GM21515 (cell line): ENCODE results near the gene GLYATL1.
"Not testable (repeated sequence)": the region's sequence is repeated elsewhere in the genome, so short reads cannot be mapped to it uniquely, and the experiment has no call there.

Experiments used
- ATAC-seq: cut with Tn5 transposase; IDR thresholded peaks from one replicate; pipeline ENCODE4 v1.9.1; 2021; ENCODE audit not compliant: unreplicated experiment

GLYATL1 gene

DNA sequence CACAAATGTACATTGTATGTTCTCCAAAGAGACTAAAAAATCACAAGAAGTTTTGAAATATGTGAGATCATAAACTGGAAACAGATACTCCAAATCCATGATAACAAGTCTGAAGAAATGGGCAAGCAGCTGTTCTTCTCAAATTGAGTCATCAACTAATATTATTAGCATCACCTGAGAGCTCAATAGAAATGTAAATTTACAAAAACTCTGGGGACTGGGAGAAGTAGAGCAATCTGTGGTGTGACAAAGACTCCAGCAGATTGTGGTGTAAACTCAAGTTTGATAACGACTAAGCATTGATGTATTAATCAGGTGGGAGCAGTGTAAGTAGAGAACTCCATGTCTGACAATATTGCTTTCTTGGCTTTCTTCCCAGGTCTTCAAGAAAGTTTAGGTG is 53.2 kb downstream of the GLYATL1 start:
- ATAC-seq = no peak

GRCh38 chr11:58994171-58994570 is 54.9 kb downstream of the GLYATL1 start:
- ATAC-seq = no peak

DNA sequence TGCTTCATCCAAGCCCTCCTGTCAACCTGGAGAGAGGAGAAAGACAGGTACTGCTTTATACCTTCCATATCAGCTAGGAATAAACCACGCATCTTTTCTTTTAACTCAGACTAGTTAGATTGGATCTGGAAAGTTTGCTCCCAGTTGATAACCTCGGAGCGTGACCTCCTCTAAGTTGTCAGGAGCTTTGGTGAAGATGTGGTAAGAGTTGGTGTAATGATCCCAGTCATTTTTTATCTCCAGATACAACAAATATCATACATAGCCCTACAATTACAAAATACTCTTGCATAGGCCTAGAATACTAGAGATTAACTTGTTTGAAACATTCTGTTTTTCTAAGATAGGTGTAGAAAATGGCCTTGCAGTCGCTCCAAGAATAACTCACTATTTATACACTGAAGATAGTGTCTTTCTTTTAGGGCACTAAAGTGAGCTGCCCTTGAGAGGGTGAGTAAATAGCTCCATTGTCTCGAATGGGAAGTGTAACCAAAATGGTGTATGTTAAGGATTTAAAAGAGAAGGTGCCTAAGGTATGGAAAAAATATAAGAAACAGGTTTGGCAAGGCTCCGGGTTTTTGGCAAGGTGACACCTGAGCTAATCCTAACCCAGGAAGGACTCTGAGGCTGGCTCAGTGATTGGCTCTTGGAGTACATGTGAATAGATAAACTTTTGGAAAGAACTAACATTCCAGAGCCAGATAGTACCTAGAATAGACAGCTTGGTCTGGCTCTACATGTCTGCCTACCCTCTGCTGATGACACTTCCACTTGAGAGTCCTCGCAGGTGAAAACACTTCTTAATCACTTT is 59.4 kb downstream of the GLYATL1 start:
- no peak for ATAC-seq

DNA sequence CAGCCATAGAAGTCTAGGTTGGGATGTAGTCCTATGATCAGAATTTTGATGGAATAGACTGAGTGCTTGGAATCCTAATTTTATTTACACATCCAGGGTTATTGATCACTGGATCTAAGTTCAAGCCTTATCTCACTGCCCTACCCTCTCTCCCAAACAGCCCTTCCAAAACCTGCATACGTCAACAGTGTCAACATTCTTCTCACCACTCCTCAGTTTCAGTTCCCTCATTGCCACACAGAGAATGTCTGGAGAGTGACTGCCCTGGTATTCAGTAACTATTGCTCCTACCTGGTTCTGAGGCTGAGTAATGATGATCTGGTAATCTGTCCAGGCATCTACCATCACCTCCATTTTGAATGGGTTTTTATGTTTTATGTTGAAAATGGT is 60.0 kb downstream of the GLYATL1 start:
- no peak for ATAC-seq

GRCh38 chr11:59000003-59000402 is 60.7 kb downstream of the GLYATL1 start:
- no peak for ATAC-seq

GRCh38 chr11:59002006-59002405 is 62.7 kb downstream of the GLYATL1 start:
- ATAC-seq = not testable (repeated sequence)
